HEK293 (cell line): ENCODE data around the gene DDX27.
A peak's percentile ranks its signal among the peaks of the same experiment; 100 is the strongest.

Source experiments
- KLF16 ChIP-seq: fragments of 450-650 bp; formaldehyde crosslinking; IDR thresholded peaks from 2 replicates; pipeline ENCODE4 v1.5.1; 2017; ENCODE audit warnings: missing biosample characterization, missing genetic modification characterization
- KLF7 ChIP-seq: fragments of 450-650 bp; formaldehyde crosslinking; IDR thresholded peaks from 2 replicates; pipeline ENCODE4 v1.5.1; 2016; ENCODE audit warnings: missing biosample characterization, missing genetic modification characterization, borderline replicate concordance
- SP3 ChIP-seq: fragments of 450-650 bp; formaldehyde crosslinking; IDR thresholded peaks from 2 replicates; pipeline ENCODE4 v1.5.1; 2016; ENCODE audit warnings: missing biosample characterization, missing genetic modification characterization
- YY1 ChIP-seq: fragments of 450-650 bp; formaldehyde crosslinking; IDR thresholded peaks from 2 replicates; pipeline ENCODE4 v1.5.1; 2018; ENCODE audit warnings: missing biosample characterization, missing genetic modification characterization
- ZBTB10 ChIP-seq: fragments of 450-650 bp; formaldehyde crosslinking; IDR thresholded peaks from 2 replicates; pipeline ENCODE4 v1.5.1; 2016; ENCODE audit warnings: missing biosample characterization, missing genetic modification characterization
- ZBTB17 ChIP-seq: fragments of 450-650 bp; formaldehyde crosslinking; IDR thresholded peaks from 2 replicates; pipeline ENCODE4 v1.5.1; 2016; ENCODE audit warnings: missing biosample characterization, missing genetic modification characterization
- ZNF184 ChIP-seq: fragments of 450-650 bp; IDR thresholded peaks from 2 replicates; pipeline ENCODE4 v1.5.1; 2018; ENCODE audit warnings: missing biosample characterization, mild to moderate bottlenecking, missing genetic modification characterization
- ZNF221 ChIP-seq: fragments of 450-650 bp; formaldehyde crosslinking; IDR thresholded peaks from 2 replicates; pipeline ENCODE4 v1.5.1; 2017; ENCODE audit warnings: missing biosample characterization, missing genetic modification characterization, borderline replicate concordance
- ZNF292 ChIP-seq: fragments of 450-650 bp; formaldehyde crosslinking; IDR thresholded peaks from 2 replicates; pipeline ENCODE4 v1.5.1; 2016; ENCODE audit warnings: low read depth, missing biosample characterization, missing genetic modification characterization, borderline replicate concordance
- ZNF324 ChIP-seq: fragments of 450-650 bp; formaldehyde crosslinking; IDR thresholded peaks from 2 replicates; pipeline ENCODE4 v1.5.1; 2016; ENCODE audit warnings: missing biosample characterization, missing genetic modification characterization
- ZNF37A ChIP-seq: fragments of 450-650 bp; IDR thresholded peaks from 2 replicates; pipeline ENCODE4 v1.5.1; 2018; ENCODE audit warnings: missing biosample characterization, missing genetic modification characterization
- ZNF561 ChIP-seq: fragments of 450-650 bp; IDR thresholded peaks from 2 replicates; pipeline ENCODE4 v1.5.1; 2018; ENCODE audit warnings: missing biosample characterization, missing genetic modification characterization, borderline replicate concordance
- ZNF645 ChIP-seq: fragments of 450-650 bp; formaldehyde crosslinking; IDR thresholded peaks from 2 replicates; pipeline ENCODE4; 2016; ENCODE audit warnings: missing biosample characterization, missing genetic modification characterization
- ZNF747 ChIP-seq: fragments of 450-650 bp; formaldehyde crosslinking; IDR thresholded peaks from 2 replicates; pipeline ENCODE4 v1.5.1; 2016; ENCODE audit warnings: missing biosample characterization, missing genetic modification characterization
- TF ChIP-seq, protein P1 (sequence below): fragments of 450-650 bp; formaldehyde crosslinking; optimal IDR thresholded peaks from 2 replicates; pipeline ENCODE3; 2016; ENCODE audit warnings: missing biosample characterization, mild to moderate bottlenecking, missing genetic modification characterization
- TF ChIP-seq, protein P2 (sequence below): fragments of 450-650 bp; formaldehyde crosslinking; IDR thresholded peaks from 2 replicates; pipeline ENCODE4 v1.5.1; 2016; ENCODE audit warnings: missing biosample characterization, missing genetic modification characterization
- TF ChIP-seq, protein P3 (sequence below): fragments of 450-650 bp; formaldehyde crosslinking; IDR thresholded peaks from 2 replicates; pipeline ENCODE4 v1.5.1; 2016; ENCODE audit warnings: missing biosample characterization, missing genetic modification characterization
- TF ChIP-seq, protein P4 (sequence below): fragments of 450-650 bp; formaldehyde crosslinking; IDR thresholded peaks from 2 replicates; pipeline ENCODE4 v1.5.1; 2016; ENCODE audit warnings: missing biosample characterization, missing genetic modification characterization
- TF ChIP-seq, protein P5 (sequence below): fragments of 450-650 bp; formaldehyde crosslinking; IDR thresholded peaks from 2 replicates; pipeline ENCODE4 v1.5.1; 2016; ENCODE audit warnings: missing biosample characterization, missing genetic modification characterization
- TF ChIP-seq, protein P6 (sequence below): fragments of 450-650 bp; IDR thresholded peaks from 2 replicates; pipeline ENCODE4 v1.5.1; 2018; ENCODE audit warnings: missing biosample characterization, mild to moderate bottlenecking, missing genetic modification characterization
- TF ChIP-seq, protein P7 (sequence below): fragments of 450-650 bp; formaldehyde crosslinking; IDR thresholded peaks from 2 replicates; pipeline ENCODE4 v1.5.1; 2016; ENCODE audit warnings: missing biosample characterization, missing genetic modification characterization, borderline replicate concordance

Gene DDX27

DNA sequence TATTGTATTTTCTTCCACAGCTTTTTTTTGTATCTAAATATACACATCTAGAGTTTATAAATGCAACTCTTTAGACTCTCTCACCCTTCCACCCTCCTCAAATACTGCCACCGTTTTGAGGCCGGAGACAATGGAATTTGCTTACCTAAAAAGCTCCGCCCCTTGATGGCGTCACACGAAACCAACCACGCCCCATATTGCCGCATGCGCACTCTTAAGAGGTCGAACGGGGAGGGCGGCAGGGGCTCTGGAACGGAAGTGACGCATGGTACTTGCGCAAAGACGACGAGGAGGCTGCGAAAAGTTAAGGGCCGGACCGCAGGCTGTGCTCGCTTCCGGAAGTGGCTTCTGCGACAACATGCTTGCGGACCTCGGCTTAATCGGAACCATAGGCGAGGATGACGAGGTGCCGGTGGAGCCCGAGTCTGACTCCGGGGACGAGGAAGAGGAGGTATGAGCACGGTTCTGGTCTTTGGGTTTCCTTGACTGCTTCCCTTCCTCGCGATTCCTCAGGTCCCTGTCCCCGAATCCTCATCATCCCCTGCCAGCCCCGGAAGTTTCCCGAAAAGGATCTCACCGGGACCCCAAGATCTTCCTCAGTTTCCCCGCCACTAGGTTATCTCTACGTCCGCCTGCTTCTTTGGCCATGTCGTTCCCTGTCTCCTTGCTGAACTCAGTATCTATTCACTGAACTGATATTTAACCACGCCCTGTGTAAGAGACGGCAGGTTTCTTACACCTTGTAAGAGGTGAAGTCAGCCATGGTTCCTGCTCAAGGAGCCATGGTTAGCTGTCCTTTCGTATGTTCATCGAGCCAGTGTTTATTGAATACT, at the start of gene DDX27 (continued):
- TF ChIP-seq KLF16 (tag by site-specific recombination) (peak; percentile 69; the same call in 1 of the 2 replicates), ZNF292 (no peak), ZNF221 (tag by site-specific recombination) (no peak), SP3 (peak; percentile 76), YY1 (tag by site-specific recombination) (no peak), ZNF561 (tag by site-specific recombination) (no peak), ZNF37A (tag by site-specific recombination) (no peak), ZNF747 (tag by site-specific recombination) (no peak), ZBTB10 (peak; percentile 51), ZNF184 (tag by site-specific recombination) (no peak), ZBTB17 (tag by site-specific recombination) (peak; percentile 67), ZNF324 (tag by site-specific recombination) (no peak), ZNF645 (tag by site-specific recombination) (no peak), KLF7 (tag by site-specific recombination) (no peak)
- TF ChIP-seq, protein P1, sequence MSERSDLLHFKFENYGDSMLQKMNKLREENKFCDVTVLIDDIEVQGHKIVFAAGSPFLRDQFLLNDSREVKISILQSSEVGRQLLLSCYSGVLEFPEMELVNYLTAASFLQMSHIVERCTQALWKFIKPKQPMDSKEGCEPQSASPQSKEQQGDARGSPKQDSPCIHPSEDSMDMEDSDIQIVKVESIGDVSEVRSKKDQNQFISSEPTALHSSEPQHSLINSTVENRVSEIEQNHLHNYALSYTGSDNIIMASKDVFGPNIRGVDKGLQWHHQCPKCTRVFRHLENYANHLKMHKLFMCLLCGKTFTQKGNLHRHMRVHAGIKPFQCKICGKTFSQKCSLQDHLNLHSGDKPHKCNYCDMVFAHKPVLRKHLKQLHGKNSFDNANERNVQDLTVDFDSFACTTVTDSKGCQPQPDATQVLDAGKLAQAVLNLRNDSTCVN, result peak; percentile 42
- TF ChIP-seq, protein P2, sequence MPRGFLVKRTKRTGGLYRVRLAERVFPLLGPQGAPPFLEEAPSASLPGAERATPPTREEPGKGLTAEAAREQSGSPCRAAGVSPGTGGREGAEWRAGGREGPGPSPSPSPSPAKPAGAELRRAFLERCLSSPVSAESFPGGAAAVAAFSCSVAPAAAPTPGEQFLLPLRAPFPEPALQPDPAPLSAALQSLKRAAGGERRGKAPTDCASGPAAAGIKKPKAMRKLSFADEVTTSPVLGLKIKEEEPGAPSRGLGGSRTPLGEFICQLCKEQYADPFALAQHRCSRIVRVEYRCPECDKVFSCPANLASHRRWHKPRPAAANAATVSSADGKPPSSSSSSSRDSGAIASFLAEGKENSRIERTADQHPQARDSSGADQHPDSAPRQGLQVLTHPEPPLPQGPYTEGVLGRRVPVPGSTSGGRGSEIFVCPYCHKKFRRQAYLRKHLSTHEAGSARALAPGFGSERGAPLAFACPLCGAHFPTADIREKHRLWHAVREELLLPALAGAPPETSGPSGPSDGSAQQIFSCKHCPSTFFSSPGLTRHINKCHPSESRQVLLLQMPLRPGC (tag by site-specific recombination), result no peak
- TF ChIP-seq, protein P3, sequence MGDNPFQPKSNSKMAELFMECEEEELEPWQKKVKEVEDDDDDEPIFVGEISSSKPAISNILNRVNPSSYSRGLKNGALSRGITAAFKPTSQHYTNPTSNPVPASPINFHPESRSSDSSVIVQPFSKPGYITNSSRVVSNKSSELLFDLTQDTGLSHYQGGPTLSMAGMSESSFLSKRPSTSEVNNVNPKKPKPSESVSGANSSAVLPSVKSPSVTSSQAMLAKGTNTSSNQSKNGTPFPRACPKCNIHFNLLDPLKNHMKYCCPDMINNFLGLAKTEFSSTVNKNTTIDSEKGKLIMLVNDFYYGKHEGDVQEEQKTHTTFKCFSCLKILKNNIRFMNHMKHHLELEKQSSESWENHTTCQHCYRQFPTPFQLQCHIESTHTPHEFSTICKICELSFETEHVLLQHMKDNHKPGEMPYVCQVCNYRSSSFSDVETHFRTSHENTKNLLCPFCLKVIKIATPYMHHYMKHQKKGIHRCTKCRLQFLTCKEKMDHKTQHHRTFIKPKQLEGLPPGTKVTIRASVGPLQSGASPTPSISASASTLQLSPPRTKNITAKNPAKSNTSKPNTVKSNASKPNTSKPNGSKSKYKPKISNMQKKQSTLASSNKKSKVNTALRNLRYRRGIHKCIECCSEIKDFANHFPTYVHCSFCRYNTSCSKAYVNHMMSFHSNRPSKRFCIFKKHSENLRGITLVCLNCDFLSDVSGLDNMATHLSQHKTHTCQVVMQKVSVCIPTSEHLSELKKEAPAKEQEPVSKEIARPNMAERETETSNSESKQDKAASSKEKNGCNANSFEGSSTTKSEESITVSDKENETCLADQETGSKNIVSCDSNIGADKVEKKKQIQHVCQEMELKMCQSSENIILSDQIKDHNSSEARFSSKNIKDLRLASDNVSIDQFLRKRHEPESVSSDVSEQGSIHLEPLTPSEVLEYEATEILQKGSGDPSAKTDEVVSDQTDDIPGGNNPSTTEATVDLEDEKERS (tag by site-specific recombination), result no peak
- TF ChIP-seq, protein P4, sequence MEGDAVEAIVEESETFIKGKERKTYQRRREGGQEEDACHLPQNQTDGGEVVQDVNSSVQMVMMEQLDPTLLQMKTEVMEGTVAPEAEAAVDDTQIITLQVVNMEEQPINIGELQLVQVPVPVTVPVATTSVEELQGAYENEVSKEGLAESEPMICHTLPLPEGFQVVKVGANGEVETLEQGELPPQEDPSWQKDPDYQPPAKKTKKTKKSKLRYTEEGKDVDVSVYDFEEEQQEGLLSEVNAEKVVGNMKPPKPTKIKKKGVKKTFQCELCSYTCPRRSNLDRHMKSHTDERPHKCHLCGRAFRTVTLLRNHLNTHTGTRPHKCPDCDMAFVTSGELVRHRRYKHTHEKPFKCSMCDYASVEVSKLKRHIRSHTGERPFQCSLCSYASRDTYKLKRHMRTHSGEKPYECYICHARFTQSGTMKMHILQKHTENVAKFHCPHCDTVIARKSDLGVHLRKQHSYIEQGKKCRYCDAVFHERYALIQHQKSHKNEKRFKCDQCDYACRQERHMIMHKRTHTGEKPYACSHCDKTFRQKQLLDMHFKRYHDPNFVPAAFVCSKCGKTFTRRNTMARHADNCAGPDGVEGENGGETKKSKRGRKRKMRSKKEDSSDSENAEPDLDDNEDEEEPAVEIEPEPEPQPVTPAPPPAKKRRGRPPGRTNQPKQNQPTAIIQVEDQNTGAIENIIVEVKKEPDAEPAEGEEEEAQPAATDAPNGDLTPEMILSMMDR (tag by site-specific recombination), result no peak
- TF ChIP-seq, protein P5, sequence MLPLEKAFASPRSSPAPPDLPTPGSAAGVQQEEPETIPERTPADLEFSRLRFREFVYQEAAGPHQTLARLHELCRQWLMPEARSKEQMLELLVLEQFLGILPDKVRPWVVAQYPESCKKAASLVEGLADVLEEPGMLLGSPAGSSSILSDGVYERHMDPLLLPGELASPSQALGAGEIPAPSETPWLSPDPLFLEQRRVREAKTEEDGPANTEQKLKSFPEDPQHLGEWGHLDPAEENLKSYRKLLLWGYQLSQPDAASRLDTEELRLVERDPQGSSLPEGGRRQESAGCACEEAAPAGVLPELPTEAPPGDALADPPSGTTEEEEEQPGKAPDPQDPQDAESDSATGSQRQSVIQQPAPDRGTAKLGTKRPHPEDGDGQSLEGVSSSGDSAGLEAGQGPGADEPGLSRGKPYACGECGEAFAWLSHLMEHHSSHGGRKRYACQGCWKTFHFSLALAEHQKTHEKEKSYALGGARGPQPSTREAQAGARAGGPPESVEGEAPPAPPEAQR (tag by site-specific recombination), result no peak
- TF ChIP-seq, protein P6, sequence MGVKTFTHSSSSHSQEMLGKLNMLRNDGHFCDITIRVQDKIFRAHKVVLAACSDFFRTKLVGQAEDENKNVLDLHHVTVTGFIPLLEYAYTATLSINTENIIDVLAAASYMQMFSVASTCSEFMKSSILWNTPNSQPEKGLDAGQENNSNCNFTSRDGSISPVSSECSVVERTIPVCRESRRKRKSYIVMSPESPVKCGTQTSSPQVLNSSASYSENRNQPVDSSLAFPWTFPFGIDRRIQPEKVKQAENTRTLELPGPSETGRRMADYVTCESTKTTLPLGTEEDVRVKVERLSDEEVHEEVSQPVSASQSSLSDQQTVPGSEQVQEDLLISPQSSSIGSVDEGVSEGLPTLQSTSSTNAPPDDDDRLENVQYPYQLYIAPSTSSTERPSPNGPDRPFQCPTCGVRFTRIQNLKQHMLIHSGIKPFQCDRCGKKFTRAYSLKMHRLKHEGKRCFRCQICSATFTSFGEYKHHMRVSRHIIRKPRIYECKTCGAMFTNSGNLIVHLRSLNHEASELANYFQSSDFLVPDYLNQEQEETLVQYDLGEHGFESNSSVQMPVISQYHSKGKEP (tag by site-specific recombination), result no peak
- TF ChIP-seq, protein P7, sequence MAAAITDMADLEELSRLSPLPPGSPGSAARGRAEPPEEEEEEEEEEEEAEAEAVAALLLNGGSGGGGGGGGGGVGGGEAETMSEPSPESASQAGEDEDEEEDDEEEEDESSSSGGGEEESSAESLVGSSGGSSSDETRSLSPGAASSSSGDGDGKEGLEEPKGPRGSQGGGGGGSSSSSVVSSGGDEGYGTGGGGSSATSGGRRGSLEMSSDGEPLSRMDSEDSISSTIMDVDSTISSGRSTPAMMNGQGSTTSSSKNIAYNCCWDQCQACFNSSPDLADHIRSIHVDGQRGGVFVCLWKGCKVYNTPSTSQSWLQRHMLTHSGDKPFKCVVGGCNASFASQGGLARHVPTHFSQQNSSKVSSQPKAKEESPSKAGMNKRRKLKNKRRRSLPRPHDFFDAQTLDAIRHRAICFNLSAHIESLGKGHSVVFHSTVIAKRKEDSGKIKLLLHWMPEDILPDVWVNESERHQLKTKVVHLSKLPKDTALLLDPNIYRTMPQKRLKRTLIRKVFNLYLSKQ (tag by site-specific recombination), result no peak
